NCI-H774 (cell line): Measurements from ENCODE around the gene MAGEA6.
"Not testable (repeated sequence)": the region's sequence is repeated elsewhere in the genome, so short reads cannot be mapped to it uniquely, and the experiment has no call there.

Experiments used
- DNase-seq: peaks from one replicate; lab custom pipeline; 2025; lab: John Stamatoyannopoulos, UW

The MAGEA6 gene, protein sequence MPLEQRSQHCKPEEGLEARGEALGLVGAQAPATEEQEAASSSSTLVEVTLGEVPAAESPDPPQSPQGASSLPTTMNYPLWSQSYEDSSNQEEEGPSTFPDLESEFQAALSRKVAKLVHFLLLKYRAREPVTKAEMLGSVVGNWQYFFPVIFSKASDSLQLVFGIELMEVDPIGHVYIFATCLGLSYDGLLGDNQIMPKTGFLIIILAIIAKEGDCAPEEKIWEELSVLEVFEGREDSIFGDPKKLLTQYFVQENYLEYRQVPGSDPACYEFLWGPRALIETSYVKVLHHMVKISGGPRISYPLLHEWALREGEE

DNA sequence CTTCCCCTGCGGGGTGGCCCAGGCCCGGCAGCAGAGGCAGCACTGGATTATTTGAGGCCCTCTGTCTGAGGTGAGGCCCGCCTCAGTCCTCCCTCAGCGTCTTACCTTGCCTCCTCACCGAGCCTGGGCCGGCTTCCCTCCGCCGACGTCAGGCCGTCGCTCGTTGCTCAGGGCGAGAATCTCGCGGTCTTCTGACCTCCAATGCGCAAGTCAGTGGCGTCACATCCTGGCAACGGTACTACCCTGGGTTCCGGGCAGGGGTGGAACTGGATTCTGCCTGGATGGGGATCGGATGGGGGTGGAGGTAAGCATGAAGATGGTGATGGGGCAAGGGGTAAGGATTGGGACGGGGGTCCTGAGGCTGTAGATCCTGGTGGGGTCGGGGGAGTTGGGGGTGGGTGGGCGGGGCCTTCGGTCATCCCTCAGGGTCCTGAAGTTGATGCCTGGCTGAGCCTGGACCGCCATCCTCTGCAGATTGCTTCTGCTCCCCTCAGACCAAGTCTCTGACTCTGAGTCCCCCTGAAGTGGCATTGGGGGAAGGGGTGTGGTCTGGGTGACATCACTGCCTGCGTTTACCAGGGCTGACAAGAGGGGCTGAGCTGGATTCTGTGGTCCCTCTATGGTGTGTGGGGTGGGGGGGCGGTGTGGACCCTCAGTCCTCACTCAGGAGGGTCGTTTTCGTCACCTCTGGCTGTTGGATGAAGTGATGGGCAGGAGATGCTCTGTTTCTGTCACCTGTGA lies at the start of gene MAGEA6:
Gene MAGEA6 (minus strand): TSS at position 141 of the 741 bp plus-strand sequence. CDS start 2,039 bp downstream, outside the sequence.
- DNase-seq, result not testable (repeated sequence)

DNA sequence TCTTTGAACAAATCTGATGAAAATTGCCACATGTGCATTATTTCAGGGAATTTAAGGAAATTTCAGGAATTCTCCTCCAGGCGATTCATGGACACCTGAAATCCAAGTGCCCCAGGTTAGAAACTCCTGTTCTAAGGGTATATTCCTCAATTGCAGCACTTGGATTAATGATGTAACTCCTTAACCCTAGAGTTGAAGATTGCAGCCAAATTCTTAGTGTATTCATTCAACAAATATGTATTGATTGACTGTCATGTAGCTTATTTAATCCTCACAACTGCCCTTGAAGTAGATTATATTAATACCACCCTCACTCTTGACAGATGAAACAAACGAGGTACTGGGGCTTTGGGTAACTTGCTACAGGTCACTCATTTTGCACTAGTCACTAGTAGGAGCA lies 49.8 kb upstream of the MAGEA6 start:
- no peak for DNase-seq

DNA sequence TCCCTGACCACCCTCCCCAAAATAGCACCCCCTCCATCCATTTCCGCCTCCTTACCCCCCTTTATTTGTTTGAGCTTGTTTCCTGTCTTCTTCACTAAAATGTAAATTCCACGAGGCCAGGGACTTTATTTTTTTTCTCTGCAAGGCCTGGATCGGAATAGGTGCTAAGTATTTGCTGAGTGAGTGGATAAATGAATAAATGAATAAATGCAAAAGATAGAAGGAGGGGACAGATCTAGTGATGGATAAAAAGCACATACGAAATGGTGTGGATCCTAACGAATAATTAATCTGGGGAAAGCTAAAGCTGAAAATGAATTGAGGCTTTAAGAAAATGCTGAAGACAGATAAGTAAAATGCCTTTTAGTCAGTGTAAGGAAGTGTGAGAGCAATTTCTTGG lies 48.9 kb upstream of the MAGEA6 start:
- no peak for DNase-seq

DNA sequence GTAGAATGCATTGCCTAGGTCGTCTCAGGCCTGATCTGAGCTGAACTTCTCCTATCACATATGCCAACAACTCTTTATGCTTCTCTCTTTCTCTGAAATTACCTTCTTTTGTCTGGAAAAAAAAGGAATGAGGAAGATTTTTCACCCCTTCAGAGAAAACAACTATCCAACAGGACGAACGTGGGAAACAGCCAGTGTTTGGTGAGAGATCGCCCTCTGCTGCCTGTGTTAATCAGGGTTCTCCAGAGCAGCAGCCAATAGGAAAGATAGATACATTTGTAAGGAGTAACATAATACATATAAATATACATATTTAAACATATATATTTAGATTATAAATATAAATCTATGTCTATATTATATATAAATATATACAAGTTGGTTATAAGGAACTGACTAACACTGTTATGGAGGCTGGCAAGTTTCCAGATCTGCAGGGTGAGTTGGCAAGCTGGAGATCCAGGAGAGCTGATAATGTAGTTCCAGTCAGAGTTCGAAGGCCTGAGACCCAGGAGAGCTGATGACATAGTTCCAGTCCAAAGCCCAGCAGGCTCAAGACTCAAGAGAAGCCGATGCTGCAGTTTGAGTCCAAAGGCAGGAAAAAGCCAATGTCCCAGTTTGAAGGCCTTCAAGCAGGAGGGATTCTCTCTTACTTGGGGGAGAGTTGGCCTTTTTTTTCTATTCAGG lies 47.7 kb upstream of the MAGEA6 start:
- DNase-seq, result no peak

DNA sequence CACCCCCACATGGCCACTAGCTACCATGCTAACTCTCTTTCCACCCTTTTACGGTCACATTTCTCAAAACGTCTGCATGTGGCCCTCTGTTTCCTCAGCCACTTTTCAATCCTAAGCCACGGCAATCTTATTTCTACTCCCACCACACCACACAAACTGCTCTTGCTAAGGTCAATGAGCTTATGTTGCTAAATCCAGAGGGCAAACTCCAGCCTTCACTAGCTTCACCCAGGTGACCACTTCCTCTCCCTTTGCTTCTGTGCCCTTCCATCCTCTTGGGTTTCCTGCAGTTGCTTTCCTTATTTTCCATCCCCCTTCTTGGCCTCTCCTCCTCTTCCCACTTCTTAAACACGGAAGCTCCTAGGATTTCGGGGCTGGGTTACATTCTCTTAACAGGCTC lies 44.6 kb upstream of the MAGEA6 start:
- no peak for DNase-seq

DNA sequence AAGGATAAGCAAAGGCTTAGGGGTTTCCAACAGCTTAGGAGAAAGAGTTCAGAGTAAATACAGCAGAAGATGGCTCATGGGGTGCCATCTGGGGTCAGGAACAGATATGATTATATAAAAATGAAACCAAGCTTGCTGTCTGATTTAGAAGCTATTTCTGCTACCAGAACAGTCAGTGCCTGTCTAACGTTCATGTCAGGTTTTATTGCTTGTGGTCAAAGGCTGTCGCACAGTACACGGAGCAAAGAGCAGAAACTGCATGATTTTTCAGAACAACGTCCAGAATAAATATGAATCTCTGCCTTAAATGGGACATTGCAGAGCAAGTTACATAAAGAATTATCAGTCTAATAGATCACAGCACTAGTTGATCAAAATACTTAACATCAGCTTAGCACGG lies 43.7 kb upstream of the MAGEA6 start:
- DNase-seq, result no peak

DNA sequence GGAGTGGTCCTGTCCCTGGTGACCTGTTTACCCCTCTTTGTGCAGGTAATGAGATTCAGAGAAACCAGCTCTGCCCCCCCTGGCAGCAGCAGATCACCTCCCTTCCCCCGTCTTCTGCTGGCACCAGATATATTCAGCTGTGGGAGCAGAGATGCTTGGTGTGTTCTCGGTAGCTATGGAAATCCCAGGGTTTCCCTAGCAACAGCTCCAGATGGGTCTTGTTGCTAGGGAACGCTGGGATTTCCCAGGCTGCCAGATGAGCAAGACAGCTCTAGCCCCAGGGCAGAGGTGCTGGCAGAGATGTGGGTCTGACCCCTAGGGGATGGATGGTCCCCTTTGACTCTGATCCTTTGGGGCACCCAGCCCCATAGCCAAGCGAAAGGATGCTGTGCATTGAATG lies 40.9 kb upstream of the MAGEA6 start:
- DNase-seq, result no peak

DNA sequence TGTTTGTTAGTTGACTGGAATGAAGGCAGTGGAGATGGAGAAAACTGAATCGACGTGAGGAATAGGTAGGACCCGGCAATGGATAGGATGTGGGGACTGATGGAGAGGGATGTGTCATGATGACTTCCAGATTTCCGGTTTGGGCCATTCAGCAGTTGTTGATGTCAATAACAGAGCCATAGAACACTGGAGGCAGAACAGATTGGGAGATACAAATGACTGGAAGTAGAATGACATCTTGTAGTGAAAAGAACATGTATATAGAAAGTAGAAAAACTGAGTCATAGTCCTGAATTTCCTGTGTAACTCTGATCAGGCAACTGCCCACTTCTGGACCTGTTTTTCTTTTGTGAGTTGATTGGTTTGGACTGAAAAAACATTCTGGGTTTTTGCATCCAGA lies 36.5 kb upstream of the MAGEA6 start:
- DNase-seq, result no peak

DNA sequence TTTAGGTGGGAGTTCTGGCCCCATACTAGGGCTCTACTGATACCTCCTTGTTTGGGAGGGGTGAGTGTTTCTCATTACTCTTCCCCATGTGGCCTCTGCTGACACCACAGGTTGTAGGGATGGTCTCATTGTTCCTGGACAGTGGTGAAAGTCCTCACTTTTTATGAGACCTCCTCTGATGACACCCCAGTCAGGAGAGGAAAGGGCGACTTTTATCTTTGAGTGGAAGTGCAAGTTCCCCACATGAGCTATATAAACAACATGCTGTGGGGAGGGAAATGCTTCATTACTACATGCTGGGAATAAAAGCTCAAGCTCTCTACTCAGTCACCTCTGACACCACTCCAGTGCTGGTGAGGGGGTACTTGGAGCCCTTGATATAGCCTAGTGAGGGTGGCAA lies 29.5 kb upstream of the MAGEA6 start:
- no peak for DNase-seq

DNA sequence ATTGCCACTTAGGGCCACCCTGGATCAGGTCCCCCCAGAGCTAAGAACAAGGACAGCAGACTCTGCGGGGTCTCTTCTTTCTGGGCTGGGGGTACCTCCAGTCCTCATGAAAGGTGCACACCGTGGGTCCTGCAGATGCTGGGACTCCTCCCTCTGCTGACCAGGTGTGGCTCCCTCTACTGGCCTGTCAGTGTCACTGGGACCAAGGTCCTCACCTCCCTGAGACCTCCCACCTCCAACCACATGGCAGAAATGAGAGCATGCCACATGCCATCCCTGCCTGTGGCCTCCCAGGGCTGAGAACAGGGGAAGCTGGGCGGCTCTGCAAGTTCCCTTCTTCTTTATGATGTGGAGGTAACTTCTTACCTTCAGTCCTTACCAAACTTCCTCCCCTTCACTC lies 17.6 kb upstream of the MAGEA6 start:
- DNase-seq, result not testable (repeated sequence)

DNA sequence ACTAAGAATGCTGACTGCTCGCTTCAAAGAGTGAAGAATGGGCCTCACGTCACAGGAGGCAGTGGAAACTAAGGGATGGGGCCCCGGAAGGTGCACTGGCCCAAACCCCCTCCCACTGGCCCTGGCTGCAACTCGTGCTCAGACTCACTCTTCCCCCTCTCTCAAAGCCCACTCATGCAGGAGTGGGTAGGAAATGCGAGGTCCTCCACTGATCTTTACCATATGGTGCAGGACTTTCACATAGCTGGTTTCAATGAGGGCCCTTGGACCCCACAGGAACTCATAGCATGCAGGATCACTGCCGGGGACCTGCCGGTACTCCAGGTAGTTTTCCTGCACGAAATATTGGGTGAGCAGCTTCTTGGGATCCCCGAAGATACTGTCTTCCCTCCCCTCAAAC lies 2.9 kb downstream of the MAGEA6 start:
- DNase-seq, result not testable (repeated sequence)

DNA sequence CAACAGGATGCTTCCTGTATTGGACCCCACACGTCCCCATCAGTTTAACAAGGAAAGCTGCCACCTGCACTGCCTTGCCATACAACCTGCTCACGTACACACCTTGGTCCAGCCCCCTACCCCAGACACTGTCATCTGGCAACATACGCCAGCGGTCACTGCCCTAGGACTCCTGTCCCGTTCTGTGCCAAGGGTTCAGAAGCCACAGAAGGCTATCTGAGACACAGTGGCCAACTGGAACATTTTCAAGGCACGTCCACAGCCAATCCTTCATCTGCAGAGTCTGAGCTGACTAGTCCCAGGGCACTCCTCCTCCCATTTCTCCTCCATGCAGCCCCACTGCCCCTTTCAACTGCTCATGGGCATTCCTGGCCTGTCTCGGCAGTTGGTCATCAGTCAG lies 7.9 kb downstream of the MAGEA6 start:
- DNase-seq, result not testable (repeated sequence)

DNA sequence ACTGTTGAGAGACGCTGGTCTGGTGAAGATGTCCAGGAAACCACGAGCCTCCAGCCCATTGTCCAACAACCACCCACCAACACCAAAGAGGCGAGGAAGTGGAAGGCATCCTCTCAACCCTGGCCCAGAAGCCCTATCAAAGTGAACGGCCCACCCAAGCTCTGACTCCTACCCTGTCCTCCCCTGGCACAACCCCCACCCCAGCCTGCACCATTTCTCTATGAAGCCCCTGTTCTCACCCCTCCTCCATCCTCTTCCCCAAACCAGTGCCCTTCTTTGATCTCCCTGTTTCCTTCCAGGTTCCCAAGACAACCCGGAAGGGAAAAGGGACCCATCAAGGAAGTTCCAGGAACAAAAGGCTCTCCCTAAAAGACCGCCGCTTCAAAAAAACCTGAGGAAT lies 9.9 kb downstream of the MAGEA6 start:
- DNase-seq, result not testable (repeated sequence)

DNA sequence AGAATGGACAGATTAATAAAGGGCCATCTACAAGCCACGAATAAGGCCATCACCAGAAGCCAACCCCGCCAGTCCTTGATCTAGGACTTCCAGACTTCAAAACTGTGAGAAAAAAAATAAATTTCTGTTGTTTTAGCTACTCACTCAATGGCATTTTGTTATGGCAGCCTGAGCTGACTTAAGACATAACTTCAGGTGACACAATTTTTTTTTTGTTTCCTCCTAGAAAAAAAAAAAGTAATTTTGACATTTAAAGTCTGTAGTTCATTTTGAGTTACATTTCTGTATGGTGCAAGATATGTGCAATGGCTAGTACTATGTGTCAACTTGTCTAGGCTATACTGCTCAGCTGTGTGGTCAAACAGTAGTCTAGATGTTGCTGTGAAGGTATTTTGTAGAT lies 10.6 kb downstream of the MAGEA6 start, which contains the start of gene CSAG3:
Gene CSAG3 (plus strand): TSS at position 301 of the 400 bp plus-strand sequence.
- DNase-seq, result not testable (repeated sequence)

DNA sequence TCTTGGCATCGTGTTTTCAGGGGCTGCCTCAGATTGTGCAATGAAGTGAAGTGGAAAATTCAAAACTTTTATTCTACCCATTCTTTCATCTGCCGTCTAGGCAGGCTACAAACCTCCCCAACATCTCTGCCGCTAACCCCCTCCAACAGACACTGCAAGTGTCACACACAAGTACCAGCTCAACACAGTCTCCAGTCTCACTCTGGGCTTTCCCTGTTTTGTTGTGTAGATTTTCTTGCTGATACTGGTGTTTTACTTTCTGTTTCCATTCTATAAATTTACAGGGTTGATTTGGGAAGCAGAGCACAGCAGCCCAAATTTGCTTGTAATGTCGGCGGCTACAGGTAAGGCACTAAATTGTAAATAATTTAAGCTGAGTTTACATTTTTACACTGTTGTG lies 14.6 kb downstream of the MAGEA6 start:
- DNase-seq, result not testable (repeated sequence)

DNA sequence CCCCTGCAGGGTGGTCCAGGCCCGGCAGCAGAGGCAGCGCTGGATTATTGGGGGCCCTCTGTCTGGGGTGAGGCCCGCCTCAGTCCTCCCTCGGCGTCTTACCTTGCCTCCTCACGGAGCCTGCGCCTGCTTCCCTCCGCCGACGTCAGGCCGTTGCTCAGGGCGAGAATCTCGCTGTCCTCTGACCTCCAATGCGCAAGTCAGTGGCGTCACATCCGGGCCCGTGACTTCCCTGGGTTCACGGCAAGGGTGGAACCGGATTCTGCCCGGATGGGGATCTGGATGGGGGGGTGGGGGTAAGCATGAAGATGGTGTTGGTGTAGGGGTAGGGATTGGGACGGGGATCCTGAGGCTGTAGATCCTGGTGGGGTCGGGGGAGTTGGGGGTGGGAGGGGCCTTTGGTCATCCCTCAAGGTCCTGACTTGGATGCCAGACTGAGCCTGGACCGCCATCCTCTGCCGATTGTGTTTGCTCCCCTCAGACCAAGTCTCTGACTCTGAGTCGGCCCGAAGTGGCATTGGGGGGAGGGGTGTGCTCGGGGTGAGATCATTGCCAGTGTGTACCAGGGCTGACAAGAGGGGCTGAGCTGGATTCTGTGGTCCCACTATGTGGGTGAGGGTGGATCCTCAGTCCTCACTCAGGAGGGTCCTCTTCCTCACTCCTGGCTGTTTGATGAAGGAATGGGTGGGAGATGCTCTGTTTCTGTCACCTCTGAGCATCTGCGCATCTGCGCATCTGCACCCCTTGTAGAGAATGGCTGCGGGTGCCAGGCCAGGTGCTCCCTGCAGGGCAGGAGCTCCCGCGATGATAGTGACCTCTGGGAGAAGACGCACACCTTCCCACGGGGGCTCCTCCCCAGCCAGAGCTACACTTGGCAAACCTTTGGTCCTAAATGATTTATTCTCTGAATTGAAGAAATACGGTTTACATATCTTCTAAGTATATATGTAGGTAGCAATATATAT lies 15.5 kb downstream of the MAGEA6 start, which contains the start of gene MAGEA2:
Gene MAGEA2 (minus strand): TSS at position 157 of the 965 bp plus-strand sequence. CDS start 2,479 bp downstream, outside the sequence.
- not testable (repeated sequence) for DNase-seq

DNA sequence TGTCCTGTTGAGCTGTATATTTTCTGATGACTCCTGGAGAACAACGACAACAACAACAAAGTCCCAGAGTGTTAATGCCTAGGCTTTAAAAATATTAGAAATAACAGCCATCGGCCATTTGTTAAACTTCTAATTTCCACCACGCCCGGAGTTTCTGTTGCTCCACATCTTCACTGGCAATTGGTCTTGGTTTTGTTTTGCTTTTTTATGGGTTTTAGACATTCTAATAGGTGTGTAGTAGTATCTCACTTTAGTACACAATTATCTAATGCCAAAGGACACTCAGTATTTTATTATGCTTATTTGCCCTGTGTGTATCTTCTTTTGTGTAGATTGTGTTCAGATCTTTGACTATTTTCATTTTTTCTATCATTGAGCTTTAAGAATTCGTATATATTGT lies 30.9 kb downstream of the MAGEA6 start:
- DNase-seq, result no peak

DNA sequence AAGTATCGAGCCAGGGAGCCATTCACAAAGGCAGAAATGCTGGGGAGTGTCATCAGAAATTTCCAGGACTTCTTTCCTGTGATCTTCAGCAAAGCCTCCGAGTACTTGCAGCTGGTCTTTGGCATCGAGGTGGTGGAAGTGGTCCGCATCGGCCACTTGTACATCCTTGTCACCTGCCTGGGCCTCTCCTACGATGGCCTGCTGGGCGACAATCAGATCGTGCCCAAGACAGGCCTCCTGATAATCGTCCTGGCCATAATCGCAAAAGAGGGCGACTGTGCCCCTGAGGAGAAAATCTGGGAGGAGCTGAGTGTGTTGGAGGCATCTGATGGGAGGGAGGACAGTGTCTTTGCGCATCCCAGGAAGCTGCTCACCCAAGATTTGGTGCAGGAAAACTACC lies 33.0 kb downstream of the MAGEA6 start:
- not testable (repeated sequence) for DNase-seq

DNA sequence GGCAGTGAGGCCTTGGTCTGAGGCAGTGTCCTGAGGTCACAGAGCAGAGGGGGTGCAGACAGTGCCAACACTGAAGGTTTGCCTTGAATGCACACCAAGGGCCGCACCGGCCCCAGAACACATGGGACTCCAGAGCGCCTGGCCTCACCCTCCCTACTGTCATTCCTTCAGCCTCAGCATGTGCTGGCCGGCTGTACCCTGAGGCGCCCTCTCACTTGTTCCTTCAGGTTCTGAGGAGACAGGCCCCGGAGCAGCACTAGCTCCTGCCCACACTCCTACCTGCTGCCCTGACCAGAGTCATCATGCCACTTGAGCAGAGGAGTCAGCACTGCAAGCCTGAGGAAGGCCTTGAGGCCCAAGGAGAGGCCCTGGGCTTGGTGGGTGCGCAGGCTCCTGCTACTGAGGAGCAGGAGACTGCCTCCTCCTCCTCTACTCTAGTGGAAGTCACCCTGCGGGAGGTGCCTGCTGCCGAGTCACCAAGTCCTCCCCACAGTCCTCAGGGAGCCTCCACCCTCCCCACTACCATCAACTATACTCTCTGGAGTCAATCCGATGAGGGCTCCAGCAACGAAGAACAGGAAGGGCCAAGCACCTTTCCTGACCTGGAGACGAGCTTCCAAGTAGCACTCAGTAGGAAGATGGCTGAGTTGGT lies 33.5 kb downstream of the MAGEA6 start:
- no peak for DNase-seq

DNA sequence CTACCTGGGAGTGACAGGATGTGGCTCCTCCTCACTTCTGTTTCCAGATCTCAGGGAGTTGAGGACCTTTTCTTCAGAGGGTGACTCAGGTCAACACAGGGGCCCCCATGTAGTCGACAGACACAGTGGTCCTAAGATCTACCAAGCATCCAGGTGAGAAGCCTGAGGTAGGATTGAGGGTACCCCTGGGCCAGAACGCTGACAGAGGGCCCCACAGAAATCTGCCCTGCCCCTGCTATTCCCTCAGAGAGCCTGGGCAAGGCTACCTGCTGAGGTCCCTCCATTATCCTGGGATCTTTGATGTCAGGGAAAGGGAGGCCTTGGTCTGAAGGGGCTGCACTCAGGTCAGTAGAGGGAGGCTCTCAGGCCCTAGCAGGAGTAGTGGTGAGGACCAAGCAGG lies 34.4 kb downstream of the MAGEA6 start:
- no peak for DNase-seq
